Measurements from ENCODE around the gene SF3B6.

DNA sequence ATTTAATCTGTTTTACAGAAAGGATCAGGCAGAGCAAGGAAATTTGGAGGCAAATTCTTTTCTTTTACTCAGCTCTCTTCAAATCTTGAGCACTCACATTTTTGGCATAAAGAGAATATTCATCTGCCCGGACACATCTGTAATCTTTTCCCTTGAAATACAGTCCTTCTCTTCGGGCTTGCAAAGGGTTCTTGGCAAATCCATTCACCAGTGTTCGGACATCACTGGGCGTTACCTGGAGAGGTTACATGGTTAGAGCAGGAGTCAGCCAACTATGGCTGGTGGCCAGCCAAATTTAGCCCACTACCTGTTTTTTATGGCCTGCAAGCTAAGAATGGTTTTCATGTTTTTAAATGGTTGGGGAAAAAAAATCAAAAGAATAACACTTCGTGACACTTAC, 44.9 kb upstream of the SF3B6 start:
- TF ChIP-seq POLR2AphosphoS5 (IDR thresholded peaks at IDR 0.05; ENCODE audit: low read depth) (no peak), GABPA (IDR thresholded peaks at IDR 0.05; ENCODE audit: low read depth) (no peak), SPI1 (IDR thresholded peaks at IDR 0.05; ENCODE audit: borderline replicate concordance, low read depth) (no peak)
- TF ChIP-seq, protein P1, sequence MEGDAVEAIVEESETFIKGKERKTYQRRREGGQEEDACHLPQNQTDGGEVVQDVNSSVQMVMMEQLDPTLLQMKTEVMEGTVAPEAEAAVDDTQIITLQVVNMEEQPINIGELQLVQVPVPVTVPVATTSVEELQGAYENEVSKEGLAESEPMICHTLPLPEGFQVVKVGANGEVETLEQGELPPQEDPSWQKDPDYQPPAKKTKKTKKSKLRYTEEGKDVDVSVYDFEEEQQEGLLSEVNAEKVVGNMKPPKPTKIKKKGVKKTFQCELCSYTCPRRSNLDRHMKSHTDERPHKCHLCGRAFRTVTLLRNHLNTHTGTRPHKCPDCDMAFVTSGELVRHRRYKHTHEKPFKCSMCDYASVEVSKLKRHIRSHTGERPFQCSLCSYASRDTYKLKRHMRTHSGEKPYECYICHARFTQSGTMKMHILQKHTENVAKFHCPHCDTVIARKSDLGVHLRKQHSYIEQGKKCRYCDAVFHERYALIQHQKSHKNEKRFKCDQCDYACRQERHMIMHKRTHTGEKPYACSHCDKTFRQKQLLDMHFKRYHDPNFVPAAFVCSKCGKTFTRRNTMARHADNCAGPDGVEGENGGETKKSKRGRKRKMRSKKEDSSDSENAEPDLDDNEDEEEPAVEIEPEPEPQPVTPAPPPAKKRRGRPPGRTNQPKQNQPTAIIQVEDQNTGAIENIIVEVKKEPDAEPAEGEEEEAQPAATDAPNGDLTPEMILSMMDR (IDR thresholded peaks at IDR 0.05; ENCODE audit: insufficient read depth, low read length), result no peak
- TF ChIP-seq, protein P2, sequence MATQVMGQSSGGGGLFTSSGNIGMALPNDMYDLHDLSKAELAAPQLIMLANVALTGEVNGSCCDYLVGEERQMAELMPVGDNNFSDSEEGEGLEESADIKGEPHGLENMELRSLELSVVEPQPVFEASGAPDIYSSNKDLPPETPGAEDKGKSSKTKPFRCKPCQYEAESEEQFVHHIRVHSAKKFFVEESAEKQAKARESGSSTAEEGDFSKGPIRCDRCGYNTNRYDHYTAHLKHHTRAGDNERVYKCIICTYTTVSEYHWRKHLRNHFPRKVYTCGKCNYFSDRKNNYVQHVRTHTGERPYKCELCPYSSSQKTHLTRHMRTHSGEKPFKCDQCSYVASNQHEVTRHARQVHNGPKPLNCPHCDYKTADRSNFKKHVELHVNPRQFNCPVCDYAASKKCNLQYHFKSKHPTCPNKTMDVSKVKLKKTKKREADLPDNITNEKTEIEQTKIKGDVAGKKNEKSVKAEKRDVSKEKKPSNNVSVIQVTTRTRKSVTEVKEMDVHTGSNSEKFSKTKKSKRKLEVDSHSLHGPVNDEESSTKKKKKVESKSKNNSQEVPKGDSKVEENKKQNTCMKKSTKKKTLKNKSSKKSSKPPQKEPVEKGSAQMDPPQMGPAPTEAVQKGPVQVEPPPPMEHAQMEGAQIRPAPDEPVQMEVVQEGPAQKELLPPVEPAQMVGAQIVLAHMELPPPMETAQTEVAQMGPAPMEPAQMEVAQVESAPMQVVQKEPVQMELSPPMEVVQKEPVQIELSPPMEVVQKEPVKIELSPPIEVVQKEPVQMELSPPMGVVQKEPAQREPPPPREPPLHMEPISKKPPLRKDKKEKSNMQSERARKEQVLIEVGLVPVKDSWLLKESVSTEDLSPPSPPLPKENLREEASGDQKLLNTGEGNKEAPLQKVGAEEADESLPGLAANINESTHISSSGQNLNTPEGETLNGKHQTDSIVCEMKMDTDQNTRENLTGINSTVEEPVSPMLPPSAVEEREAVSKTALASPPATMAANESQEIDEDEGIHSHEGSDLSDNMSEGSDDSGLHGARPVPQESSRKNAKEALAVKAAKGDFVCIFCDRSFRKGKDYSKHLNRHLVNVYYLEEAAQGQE (IDR thresholded peaks at IDR 0.05; ENCODE audit: insufficient replicate concordance, low read depth), result no peak

All from HL-60 (cell line).